ENCODE measurements around the gene ESYT1.

Gene ESYT1

DNA sequence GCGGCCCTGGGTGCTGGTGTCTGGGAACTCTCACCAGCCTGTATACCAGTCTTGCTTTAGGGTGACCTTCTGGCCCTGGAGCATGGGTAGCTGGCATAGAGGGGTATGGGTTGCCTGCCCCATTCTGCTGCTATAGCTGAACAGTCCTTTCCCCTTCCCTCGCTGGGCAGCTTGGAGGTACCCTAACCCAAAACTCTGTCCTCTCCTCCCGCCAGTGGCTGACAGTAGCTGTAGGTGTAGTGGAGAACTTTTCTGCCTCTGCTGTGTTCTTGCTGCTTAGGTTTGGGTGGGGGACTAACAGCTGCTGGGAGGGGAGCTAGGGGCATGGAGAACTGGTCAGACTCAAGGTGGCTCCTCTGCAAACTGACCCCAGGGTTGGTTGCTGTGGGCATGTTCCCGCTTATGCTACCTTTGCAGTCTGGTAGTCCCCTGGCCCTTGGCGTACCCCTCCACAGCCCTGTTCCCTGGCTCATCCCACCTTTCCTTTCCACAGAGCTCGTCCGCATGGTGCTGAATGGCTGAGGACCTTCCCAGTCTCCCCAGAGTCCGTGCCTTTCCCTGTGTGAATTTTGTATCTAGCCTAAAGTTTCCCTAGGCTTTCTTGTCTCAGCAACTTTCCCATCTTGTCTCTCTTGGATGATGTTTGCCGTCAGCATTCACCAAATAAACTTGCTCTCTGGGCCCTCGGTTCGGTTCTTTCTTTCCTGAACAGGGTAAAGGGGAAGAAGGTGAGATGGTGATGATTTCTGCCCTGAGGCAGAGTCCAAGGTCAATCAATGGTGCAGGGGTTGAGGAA is 33.0 kb downstream of the ESYT1 start:
- no peaks in the 10 kb centered on the region for H3K36me3 ChIP-seq (ENCODE audit: control insufficient read depth, insufficient read depth, low read length)
- H3K79me2 ChIP-seq = peaks cover 22% of the 10 kb centered on the region
- no peak overlapping the region for H3K9ac ChIP-seq
- no peaks in the 10 kb centered on the region for H3K27me3 ChIP-seq (ENCODE audit: control insufficient read depth, insufficient read depth, low read length)
- H2AFZ ChIP-seq = no peak overlapping the region
- H3K4me3 ChIP-seq (ENCODE audit: low read depth, low read length) = no peak overlapping the region
- peak overlapping the region; percentile 96 for H3K4me2 ChIP-seq (ENCODE audit: low read length)
- peaks cover 27% of the 10 kb centered on the region for H3K4me1 ChIP-seq
- no peaks in the 10 kb centered on the region for H3K9me3 ChIP-seq (ENCODE audit: control insufficient read depth, low read length)
- TF ChIP-seq, protein P1, sequence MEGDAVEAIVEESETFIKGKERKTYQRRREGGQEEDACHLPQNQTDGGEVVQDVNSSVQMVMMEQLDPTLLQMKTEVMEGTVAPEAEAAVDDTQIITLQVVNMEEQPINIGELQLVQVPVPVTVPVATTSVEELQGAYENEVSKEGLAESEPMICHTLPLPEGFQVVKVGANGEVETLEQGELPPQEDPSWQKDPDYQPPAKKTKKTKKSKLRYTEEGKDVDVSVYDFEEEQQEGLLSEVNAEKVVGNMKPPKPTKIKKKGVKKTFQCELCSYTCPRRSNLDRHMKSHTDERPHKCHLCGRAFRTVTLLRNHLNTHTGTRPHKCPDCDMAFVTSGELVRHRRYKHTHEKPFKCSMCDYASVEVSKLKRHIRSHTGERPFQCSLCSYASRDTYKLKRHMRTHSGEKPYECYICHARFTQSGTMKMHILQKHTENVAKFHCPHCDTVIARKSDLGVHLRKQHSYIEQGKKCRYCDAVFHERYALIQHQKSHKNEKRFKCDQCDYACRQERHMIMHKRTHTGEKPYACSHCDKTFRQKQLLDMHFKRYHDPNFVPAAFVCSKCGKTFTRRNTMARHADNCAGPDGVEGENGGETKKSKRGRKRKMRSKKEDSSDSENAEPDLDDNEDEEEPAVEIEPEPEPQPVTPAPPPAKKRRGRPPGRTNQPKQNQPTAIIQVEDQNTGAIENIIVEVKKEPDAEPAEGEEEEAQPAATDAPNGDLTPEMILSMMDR (IDR thresholded peaks at IDR 0.05) = no peak
- H3K27ac ChIP-seq = peak overlapping the region; percentile 99

DNA sequence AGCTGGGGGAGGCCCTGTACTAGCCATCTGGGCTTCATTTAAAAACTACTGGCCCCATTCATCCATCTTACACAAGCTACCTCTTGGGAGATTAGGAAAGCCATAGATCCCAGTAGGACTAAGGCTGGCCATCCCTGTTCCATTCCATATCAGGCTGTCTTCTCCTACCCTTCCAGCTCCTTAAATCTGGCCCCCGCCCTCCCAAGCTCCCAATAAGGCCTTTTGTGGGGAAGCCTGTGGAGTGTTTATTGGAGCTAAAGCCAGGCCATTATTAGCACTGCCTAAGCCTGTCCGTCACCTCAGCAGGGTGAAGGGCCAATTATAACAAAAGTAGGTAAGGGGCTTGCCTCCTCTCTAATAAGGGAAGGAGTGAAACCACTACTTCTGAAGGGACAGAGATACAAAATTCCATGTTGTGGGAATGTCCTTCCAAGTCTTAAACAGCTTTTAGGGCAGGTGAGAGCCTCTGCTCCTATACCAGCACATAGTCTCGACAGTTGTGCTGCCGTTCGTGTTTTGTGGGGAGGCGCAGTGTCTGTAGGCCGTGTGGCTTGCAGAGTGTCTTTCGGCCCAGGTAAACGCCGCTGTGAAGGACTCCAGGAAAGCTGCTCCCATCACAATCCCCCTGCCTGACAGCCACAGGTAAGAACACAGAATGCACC is 33.8 kb downstream of the ESYT1 start:
- Histone ChIP-seq H3K27ac (no peak overlapping the region), H3K4me3 (ENCODE audit: low read depth, low read length) (no peak overlapping the region), H3K4me2 (ENCODE audit: low read length) (no peak overlapping the region), H3K9ac (no peak overlapping the region), H3K4me1 (peaks cover 24% of the 10 kb centered on the region), H3K36me3 (ENCODE audit: control insufficient read depth, insufficient read depth, low read length) (no peaks in the 10 kb centered on the region), H3K9me3 (ENCODE audit: control insufficient read depth, low read length) (no peaks in the 10 kb centered on the region), H3K27me3 (ENCODE audit: control insufficient read depth, insufficient read depth, low read length) (no peaks in the 10 kb centered on the region), H3K79me2 (peaks cover 22% of the 10 kb centered on the region), H2AFZ (no peak overlapping the region)
- TF ChIP-seq, protein P1 (IDR thresholded peaks at IDR 0.05) = no peak

DNA sequence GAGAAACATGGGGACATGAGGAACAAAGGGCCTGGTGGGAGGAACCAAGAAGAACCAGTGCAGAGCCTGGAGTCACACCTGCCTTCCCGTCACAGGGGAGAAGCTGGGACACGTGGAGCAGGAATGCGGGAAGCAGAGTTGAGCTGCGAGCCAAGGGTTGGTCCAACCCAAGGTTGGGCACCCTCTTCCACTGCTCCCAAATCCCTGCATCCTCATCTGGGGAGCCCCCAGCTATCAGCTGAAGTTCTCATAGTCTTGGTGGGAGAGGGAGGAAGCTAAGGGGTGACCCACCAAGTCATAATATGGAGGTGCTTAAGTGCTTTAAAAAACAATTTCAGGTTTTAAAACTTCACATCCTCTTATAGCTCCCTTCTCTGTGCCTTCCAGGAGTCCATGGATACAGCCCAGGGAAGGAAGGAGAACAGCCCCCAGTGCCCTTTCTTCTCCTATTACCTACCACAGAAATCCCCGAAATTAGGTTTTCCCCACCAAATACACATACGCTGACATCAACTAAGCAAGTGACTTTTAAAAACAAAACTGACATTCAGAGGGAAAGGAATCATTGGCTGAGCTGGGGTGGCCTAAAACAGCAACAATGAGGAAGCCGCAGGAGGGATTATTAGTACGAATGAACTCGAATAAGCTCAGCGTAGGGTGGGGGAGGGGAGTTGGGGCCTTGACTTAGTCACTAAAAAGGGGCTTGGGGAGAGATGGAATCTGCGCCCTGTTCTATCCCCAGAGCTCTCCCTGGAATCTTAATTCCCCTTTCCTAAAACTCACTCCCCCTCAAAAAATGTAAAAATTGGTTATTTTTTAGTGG is 34.6 kb downstream of the ESYT1 start:
- TF ChIP-seq, protein P1 (IDR thresholded peaks at IDR 0.05) = no peak
- Histone ChIP-seq H2AFZ (no peak overlapping the region), H3K9ac (no peak overlapping the region), H3K4me2 (ENCODE audit: low read length) (no peak overlapping the region), H3K4me1 (peaks cover 19% of the 10 kb centered on the region), H3K36me3 (ENCODE audit: control insufficient read depth, insufficient read depth, low read length) (no peaks in the 10 kb centered on the region), H3K27me3 (ENCODE audit: control insufficient read depth, insufficient read depth, low read length) (no peaks in the 10 kb centered on the region), H3K27ac (no peak overlapping the region), H3K4me3 (ENCODE audit: low read depth, low read length) (no peak overlapping the region), H3K79me2 (peaks cover 22% of the 10 kb centered on the region), H3K9me3 (ENCODE audit: control insufficient read depth, low read length) (no peaks in the 10 kb centered on the region)

DNA sequence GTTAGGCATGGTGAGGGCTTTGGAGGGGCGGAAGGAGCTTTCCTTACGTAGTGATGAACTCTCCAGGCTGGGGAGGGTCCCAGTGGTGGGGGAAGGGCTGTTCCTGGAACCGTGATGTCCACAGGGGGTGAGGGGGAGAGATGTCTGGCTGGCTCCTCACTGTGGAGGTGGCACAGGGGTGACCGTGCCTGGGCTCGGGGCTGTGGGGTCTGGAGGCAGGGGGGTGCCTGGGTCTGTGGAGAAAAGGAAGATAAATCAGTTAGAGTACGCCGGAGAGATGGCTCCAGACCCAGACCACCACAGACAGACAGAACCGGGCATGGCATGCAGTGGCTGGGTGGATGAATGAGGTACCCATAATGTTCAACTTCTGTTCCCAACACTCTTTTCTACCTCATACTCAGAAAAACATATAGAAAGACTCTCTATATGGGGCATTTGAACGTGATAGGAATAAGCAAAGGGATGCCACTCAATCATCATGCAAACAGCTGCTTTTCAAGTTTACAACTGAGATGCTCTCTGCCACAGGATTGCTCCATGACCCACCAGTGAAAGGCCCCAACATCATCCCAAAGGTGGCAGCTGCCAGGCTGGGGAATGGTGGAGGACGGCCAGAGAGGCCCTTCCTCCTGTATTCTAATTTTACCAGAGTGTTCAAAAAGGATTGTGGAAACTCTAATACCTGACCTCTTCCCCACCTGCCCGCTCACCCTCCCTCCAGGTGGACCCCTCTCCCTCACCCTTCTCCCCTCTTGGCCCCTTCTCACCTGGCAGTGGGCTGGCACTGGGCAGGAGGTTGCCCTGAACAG is 35.7 kb downstream of the ESYT1 start:
- Histone ChIP-seq H3K79me2 (peaks cover 17% of the 10 kb centered on the region), H3K36me3 (ENCODE audit: control insufficient read depth, insufficient read depth, low read length) (no peaks in the 10 kb centered on the region)
- TF ChIP-seq, protein P1 (IDR thresholded peaks at IDR 0.05) = no peak

More for the DNA sequence above, 35.7 kb downstream of the ESYT1 start:
- Histone ChIP-seq H3K9me3 (ENCODE audit: control insufficient read depth, low read length) (no peaks in the 10 kb centered on the region), H3K27me3 (ENCODE audit: control insufficient read depth, insufficient read depth, low read length) (no peaks in the 10 kb centered on the region), H3K4me1 (peaks cover 19% of the 10 kb centered on the region), H3K4me3 (ENCODE audit: low read depth, low read length) (no peak overlapping the region), H3K27ac (no peak overlapping the region), H3K9ac (no peak overlapping the region), H2AFZ (no peak overlapping the region), H3K4me2 (ENCODE audit: low read length) (no peak overlapping the region)
